Keratinocyte (primary cell): ENCODE data around the gene SNX30. TPM values are rescaled to one million over a fixed set of nuclear protein-coding genes. Genes with fewer than 3 reads are reported as not detected.
A peak's percentile ranks its signal among the peaks of the same experiment; 100 is the strongest.

ENCODE experiments used
- DNase-seq: peaks from one replicate; pipeline ENCODE4 v3.0.0-alpha.2; 2011; ENCODE audit warnings: low read depth, missing footprints, low spot score
- FAIRE-seq: peaks from 2 replicates; lab custom pipeline; 2011; peaks lifted over from hg19 to GRCh38; lab: Jason Lieb, UNC
- H2AFZ ChIP-seq: 2 replicates; pipeline ENCODE4 v1.6.0; 2012; ENCODE audit warnings: low read length, control low read depth, inconsistent platforms; ENCODE audit not compliant: control insufficient read depth
- H3K27ac ChIP-seq: 2 replicates; pipeline ENCODE4 v1.5.1; 2011; ENCODE audit warnings: low read length; ENCODE audit not compliant: control insufficient read depth, insufficient read depth
- H3K27me3 ChIP-seq: 3 replicates; pipeline ENCODE4 v1.6.0; 2011; ENCODE audit warnings: low read length; ENCODE audit not compliant: control insufficient read depth, insufficient read depth; ENCODE audit errors: extremely low read depth
- H3K36me3 ChIP-seq, 2 experiments: 2 replicates in 1 of 2; 3 replicates in 1 of 2; pipeline ENCODE4 v1.5.1; 2011; ENCODE audit warnings: low read length in 2 of 2, mild to moderate bottlenecking in 1 of 2; ENCODE audit not compliant: control insufficient read depth in 2 of 2, insufficient read depth in 2 of 2; ENCODE audit errors: extremely low read depth in 1 of 2
- H3K4me1 ChIP-seq: 3 replicates; pipeline ENCODE4 v1.5.1; 2011; ENCODE audit warnings: low read length; ENCODE audit not compliant: control insufficient read depth, insufficient read depth; ENCODE audit errors: extremely low read depth
- H3K4me2 ChIP-seq: 3 replicates; pipeline ENCODE4 v1.6.0; 2011; ENCODE audit warnings: low read depth, low read length; ENCODE audit not compliant: control insufficient read depth, insufficient read depth; ENCODE audit errors: extremely low read depth
- H3K4me3 ChIP-seq, 3 experiments: fragments of 200-600 bp in 1 of 3; sonication (generic) in 1 of 3; 2 replicates in 2 of 3; 3 replicates in 1 of 3; pipeline ENCODE4 v1.5.1; 2011 to 2016; ENCODE audit warnings: low read length in 3 of 3, mild to moderate bottlenecking in 3 of 3, control low read depth in 2 of 3, inconsistent platforms in 1 of 3, low read depth in 1 of 3, mixed read lengths in 1 of 3, mixed run types in 1 of 3, moderate library complexity in 1 of 3; ENCODE audit not compliant: control insufficient read depth in 2 of 3, insufficient read depth in 2 of 3; ENCODE audit errors: extremely low read depth in 1 of 3
- H3K79me2 ChIP-seq: 2 replicates; pipeline ENCODE4 v1.6.0; 2012; ENCODE audit warnings: low read length; ENCODE audit not compliant: control insufficient read depth, insufficient read depth
- H3K9ac ChIP-seq: 3 replicates; pipeline ENCODE4 v1.6.0; 2011; ENCODE audit warnings: low read length; ENCODE audit not compliant: control insufficient read depth, insufficient read depth; ENCODE audit errors: extremely low read depth
- H3K9me1 ChIP-seq: 3 replicates; pipeline ENCODE4 v1.6.0; 2011; ENCODE audit warnings: low read length; ENCODE audit not compliant: control insufficient read depth, insufficient read depth; ENCODE audit errors: extremely low read depth
- H3K9me3 ChIP-seq: 2 replicates; pipeline ENCODE4 v1.5.1; 2012; ENCODE audit warnings: low read depth, low read length; ENCODE audit not compliant: control insufficient read depth
- H4K20me1 ChIP-seq: 3 replicates; pipeline ENCODE4 v1.6.0; 2011; ENCODE audit warnings: low read length; ENCODE audit not compliant: control insufficient read depth, insufficient read depth; ENCODE audit errors: extremely low read depth
- CTCF ChIP-seq, 3 experiments: IDR thresholded peaks in 1 of 3; conservative IDR thresholded peaks in 1 of 3; optimal IDR thresholded peaks in 1 of 3; 2 replicates in 2 of 3; 3 replicates in 1 of 3; pipeline versions ENCODE3 to v1.5.1; 2011; ENCODE audit warnings: low read length in 3 of 3, mild to moderate bottlenecking in 3 of 3, moderate library complexity in 2 of 3, control low read depth in 1 of 3, inconsistent platforms in 1 of 3; ENCODE audit not compliant: insufficient read depth in 2 of 3; ENCODE audit errors: extremely low read depth in 1 of 3
- EZH2 ChIP-seq: IDR thresholded peaks from one replicate; pipeline ENCODE4 v1.6.1; 2012; ENCODE audit warnings: inconsistent platforms, mild to moderate bottlenecking, low read length, moderate library complexity
- dilution Hi-C: fragments of 300-500 bp; cut with MboI; formaldehyde crosslinking; loops from one replicate; pipeline ENCODE4 v1.7.0; 2020; ENCODE audit warnings: low sequenced_read_pairs; ENCODE audit not compliant: extremely low pct_ligation_motif_present
- polyA plus RNA-seq, 5 experiments: library from polyadenylated mRNA; depleted of rRNA in 3 of 5; stranded (reverse) in 3 of 5; stranded (forward) in 1 of 5; unstranded in 1 of 5; fragments of >200 nt; gene quantifications; 1 replicate in 1 of 5; 2 replicates in 3 of 5; 3 replicates in 1 of 5; pipeline versions ENCODE4 v1.2.1 to v1.2.3, GENCODE V29; 2011 to 2012; ENCODE audit warnings: missing spikeins in 2 of 5, low read depth in 1 of 5, low replicate concordance in 1 of 5

The SNX30 gene
- polyA plus RNA-seq, 1 donor (not counting 4 experiments of a cell fraction or from before 2014, with no cell fraction given): 9.0 TPM

- no peak for TF ChIP-seq CTCF (optimal IDR thresholded peaks at IDR 0.05 in 1 of 3, IDR thresholded peaks at IDR 0.05 in 1 of 3, conservative IDR thresholded peaks at IDR 0.05 in 1 of 3; ENCODE audit: extremely low read depth in 1 of 3, insufficient read depth in 2 of 3, low read length in 3 of 3)
- TF ChIP-seq EZH2: no peak
- H2AFZ ChIP-seq: no peak overlapping the region
- no peak overlapping the region for H3K4me2 ChIP-seq
- no peak overlapping the region for H3K27ac ChIP-seq
- H3K4me1 ChIP-seq: peaks cover 6% of the 10 kb centered on the region
- no peaks in the 10 kb centered on the region for H3K27me3 ChIP-seq
- no peaks in the 10 kb centered on the region for H3K9me1 ChIP-seq
- H3K79me2 ChIP-seq: no peaks in the 10 kb centered on the region
- dilution Hi-C loops: no loop called here
- no peak overlapping the region for H3K9ac ChIP-seq
- DNase-seq (no peak), FAIRE-seq (no peak)
- H3K9me3 ChIP-seq: no peaks in the 10 kb centered on the region
- H3K4me3 ChIP-seq: no peak overlapping the region
- no peaks in the 10 kb centered on the region for H4K20me1 ChIP-seq
- peaks cover 0 to 8% of the 10 kb centered on the region in 2 experiments for H3K36me3 ChIP-seq
These were observed 114.4 kb downstream of the SNX30 start for GRCh38 chr9:112864982-112865381.

- no peak for FAIRE-seq
These were observed 116.2 kb downstream of the SNX30 start for GRCh38 chr9:112866662-112867274.

More at GRCh38 chr9:112866662-112867274, 116.2 kb downstream of the SNX30 start:
- H3K4me2 ChIP-seq: no peak overlapping the region
- H4K20me1 ChIP-seq: no peaks in the 10 kb centered on the region
- H3K27me3 ChIP-seq: no peaks in the 10 kb centered on the region
- no peak for TF ChIP-seq EZH2
- no peak for TF ChIP-seq CTCF (optimal IDR thresholded peaks at IDR 0.05 in 1 of 3, IDR thresholded peaks at IDR 0.05 in 1 of 3, conservative IDR thresholded peaks at IDR 0.05 in 1 of 3; ENCODE audit: extremely low read depth in 1 of 3, insufficient read depth in 2 of 3, low read length in 3 of 3)
- no peaks in the 10 kb centered on the region for H3K79me2 ChIP-seq
- DNase-seq: peak; percentile 54
- H3K9me1 ChIP-seq: no peaks in the 10 kb centered on the region
- no peak overlapping the region for H2AFZ ChIP-seq
- dilution Hi-C loops: no loop called here
- H3K36me3 ChIP-seq: peaks cover 0 to 7% of the 10 kb centered on the region in 2 experiments
- H3K9ac ChIP-seq: no peak overlapping the region
- peaks cover 6% of the 10 kb centered on the region for H3K4me1 ChIP-seq
- H3K27ac ChIP-seq: no peak overlapping the region
- no peak overlapping the region for H3K4me3 ChIP-seq
- no peaks in the 10 kb centered on the region for H3K9me3 ChIP-seq
